ENCODE measurements around the gene GTF2IRD1. TPM values are rescaled to one million over a fixed set of nuclear protein-coding genes. Genes with fewer than 3 reads are reported as not detected.
A peak's percentile ranks its signal among the peaks of the same experiment; 100 is the strongest.

GTF2IRD1 gene
- total RNA-seq, 1 experiment from 2014 or later = 14.9 TPM

GRCh38 chr7:74606909-74607510, 153.3 kb downstream of the GTF2IRD1 start:
- Histone ChIP-seq H2AFZ (ENCODE audit: low read length) (peak overlapping the region; percentile 61; the same call in 1 of the 2 replicates), H3K9ac (ENCODE audit: low read length) (no peak overlapping the region), H3K4me3 (ENCODE audit: low read length) (peak overlapping the region; percentile 43; the same call in 1 of the 2 replicates), H3K9me2 (replicated peaks; ENCODE audit: low read length) (no peaks in the 10 kb centered on the region), H3K27me3 (ENCODE audit: low read length) (no peaks in the 10 kb centered on the region), H3K79me2 (ENCODE audit: low read length) (no peaks in the 10 kb centered on the region), H3K9me3 (ENCODE audit: low read length) (no peaks in the 10 kb centered on the region), H4K20me1 (ENCODE audit: low read length) (no peaks in the 10 kb centered on the region), H3K36me3 (ENCODE audit: low read depth, low read length) (no peaks in the 10 kb centered on the region), H3F3A (ENCODE audit: low read length, unreplicated experiment) (no peaks in the 10 kb centered on the region), H3K4me2 (ENCODE audit: low read length) (peak overlapping the region; percentile 74), H3K4me1 (ENCODE audit: insufficient read depth, low read length) (peaks cover 27% of the 10 kb centered on the region), H3K27ac (ENCODE audit: low read length) (no peak overlapping the region)
- intact Hi-C loops (cut with micrococcal nuclease) = no loop called here
- ChIA-PET POLR2A (ENCODE audit: unreplicated experiment) (no interaction called here), CTCF (no interaction called here)
- BruUV-seq (replicated peaks) = no TSS peak
- DNase-seq (no peak), ATAC-seq (no peak)
- TF ChIP-seq EZH2phosphoT487 (IDR thresholded peaks at IDR 0.05; ENCODE audit: borderline replicate concordance, low read length) (no peak), EZH2 (IDR thresholded peaks at IDR 0.05; ENCODE audit: low read length, unreplicated experiment) (no peak)
- TF ChIP-seq, protein P1, sequence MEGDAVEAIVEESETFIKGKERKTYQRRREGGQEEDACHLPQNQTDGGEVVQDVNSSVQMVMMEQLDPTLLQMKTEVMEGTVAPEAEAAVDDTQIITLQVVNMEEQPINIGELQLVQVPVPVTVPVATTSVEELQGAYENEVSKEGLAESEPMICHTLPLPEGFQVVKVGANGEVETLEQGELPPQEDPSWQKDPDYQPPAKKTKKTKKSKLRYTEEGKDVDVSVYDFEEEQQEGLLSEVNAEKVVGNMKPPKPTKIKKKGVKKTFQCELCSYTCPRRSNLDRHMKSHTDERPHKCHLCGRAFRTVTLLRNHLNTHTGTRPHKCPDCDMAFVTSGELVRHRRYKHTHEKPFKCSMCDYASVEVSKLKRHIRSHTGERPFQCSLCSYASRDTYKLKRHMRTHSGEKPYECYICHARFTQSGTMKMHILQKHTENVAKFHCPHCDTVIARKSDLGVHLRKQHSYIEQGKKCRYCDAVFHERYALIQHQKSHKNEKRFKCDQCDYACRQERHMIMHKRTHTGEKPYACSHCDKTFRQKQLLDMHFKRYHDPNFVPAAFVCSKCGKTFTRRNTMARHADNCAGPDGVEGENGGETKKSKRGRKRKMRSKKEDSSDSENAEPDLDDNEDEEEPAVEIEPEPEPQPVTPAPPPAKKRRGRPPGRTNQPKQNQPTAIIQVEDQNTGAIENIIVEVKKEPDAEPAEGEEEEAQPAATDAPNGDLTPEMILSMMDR (conservative IDR thresholded peaks at IDR 0.05; ENCODE audit: low read depth, low read length) = no peak

GRCh38 chr7:74612015-74612829, 158.5 kb downstream of the GTF2IRD1 start:
- CTCF ChIA-PET = no interaction called here
- Histone ChIP-seq H2AFZ (ENCODE audit: low read length) (no peak overlapping the region), H3K79me2 (ENCODE audit: low read length) (no peaks in the 10 kb centered on the region), H3F3A (ENCODE audit: low read length, unreplicated experiment) (no peaks in the 10 kb centered on the region), H3K36me3 (ENCODE audit: low read depth, low read length) (no peaks in the 10 kb centered on the region), H4K20me1 (ENCODE audit: low read length) (no peaks in the 10 kb centered on the region), H3K9ac (ENCODE audit: low read length) (no peak overlapping the region), H3K9me3 (ENCODE audit: low read length) (no peaks in the 10 kb centered on the region), H3K9me2 (replicated peaks; ENCODE audit: low read length) (no peaks in the 10 kb centered on the region), H3K27ac (ENCODE audit: low read length) (no peak overlapping the region), H3K4me3 (ENCODE audit: low read length) (no peak overlapping the region), H3K4me1 (ENCODE audit: insufficient read depth, low read length) (peaks cover 9% of the 10 kb centered on the region; the same call in 1 of the 2 replicates), H3K4me2 (ENCODE audit: low read length) (no peak overlapping the region), H3K27me3 (ENCODE audit: low read length) (no peaks in the 10 kb centered on the region)
- TF ChIP-seq, protein P1 (conservative IDR thresholded peaks at IDR 0.05; ENCODE audit: low read depth, low read length) = no peak
- TF ChIP-seq EZH2phosphoT487 (IDR thresholded peaks at IDR 0.05; ENCODE audit: borderline replicate concordance, low read length) (no peak), EZH2 (IDR thresholded peaks at IDR 0.05; ENCODE audit: low read length, unreplicated experiment) (no peak)
- intact Hi-C loops (cut with micrococcal nuclease) = no loop called here
- POLR2A ChIA-PET (ENCODE audit: unreplicated experiment) = no interaction called here
- BruUV-seq (replicated peaks) = no TSS peak
- DNase-seq (no peak), ATAC-seq (no peak; the same call in 1 of the 2 replicates)

Data from PC-3 (cell line).